GM19043 (cell line): ENCODE measurements around the gene EPB41L1.

ENCODE experiments used
- ATAC-seq: cut with Tn5 transposase; IDR thresholded peaks from one replicate; pipeline ENCODE4 v1.9.1; 2021; ENCODE audit warnings: low read depth; ENCODE audit not compliant: unreplicated experiment

Gene EPB41L1

DNA sequence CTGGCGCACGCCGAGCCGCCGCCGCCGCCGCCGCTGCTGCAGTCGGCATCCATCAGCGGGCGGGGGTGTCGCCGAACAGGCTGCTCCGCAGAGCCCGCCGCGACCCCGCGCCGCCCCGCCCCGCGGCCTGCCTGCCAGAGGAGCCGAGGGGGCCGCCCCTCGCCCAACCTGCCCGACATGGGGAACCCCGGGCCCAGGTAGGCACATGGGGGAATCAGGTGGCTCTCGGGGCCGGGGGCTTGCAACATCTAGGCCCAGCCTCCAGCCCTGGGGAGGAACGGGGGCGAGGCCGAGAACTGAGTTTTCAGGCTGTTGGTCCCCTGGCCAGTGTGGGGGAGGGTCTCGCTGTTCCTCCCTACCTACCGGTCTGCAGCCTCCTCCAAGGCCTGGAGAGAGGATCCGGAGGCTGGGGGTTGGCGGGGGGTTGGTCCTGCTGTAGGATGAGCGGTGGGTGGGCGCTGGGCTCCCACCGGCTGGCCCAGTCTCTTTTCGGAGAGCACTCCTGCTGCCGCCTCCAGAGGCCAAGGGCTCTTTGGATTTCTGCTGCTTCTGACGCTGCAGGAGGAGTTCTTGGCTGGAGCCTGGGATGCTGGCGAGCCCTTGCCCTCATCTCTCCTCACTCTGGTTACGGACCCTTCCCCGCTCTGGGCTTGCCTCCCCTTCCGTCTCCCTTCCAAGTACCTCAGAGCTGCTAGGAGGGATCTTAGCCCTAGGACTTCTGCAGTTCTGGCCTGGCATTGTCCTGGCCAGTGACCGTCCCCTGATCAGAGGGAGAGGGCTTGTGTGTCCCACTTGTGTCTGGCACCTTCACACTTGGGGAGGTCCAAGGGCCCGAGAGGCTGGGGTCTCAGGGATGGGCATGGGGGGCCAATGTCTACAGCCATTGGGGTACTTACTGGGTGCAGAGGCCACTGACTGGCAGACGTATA lies at the start of gene EPB41L1:
TSS of gene EPB41L1 (plus strand) at position 41 of the 929 bp plus-strand sequence. CDS start 19,038 bp downstream, outside the sequence.
- no peak for ATAC-seq

DNA sequence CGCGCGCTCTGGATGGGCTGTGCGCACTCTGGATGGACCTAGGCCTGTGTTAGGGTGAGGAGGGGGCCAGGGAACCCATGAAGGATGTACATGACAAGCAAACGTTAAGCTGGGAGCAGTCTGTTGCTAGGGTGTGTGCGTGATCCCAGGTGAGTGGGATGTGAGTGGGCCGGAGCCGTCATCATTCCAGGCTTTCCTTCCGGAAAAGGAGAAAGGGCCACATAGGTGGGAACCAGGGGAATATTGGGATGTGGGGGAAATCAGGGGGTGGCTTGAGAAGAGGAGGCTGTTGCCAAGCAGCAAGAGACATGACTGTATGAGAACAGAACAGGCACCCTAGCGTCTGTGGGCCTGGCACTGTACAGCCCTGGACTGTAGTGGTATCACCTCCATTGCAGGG lies 49.7 kb upstream of the EPB41L1 start:
- ATAC-seq = no peak

DNA sequence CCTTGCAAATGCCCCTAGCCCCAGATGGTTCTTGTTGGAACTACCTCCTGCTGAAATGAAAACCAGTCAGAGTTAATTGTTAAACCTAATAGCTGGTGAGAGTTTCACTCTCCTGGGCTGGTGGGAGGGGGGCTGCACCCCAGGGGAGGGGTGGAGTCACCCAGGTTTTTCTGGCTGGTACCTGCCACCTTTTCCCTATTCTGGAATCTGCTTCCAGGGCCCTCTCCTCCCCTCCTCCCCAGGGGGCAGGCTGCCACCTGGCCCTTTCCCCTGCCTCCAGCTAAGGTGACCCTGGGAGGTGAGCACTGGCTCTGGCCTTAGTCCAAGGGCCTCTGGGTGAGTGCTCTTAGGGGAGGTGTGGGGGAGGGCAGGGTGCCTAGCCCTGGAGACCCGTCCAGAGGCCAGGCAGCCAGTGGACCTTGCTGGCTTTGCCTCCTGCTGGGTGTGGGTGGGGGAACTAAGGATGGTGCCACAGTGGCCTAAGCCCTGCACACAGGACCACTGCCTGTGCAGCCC lies 48.8 kb upstream of the EPB41L1 start:
- no peak for ATAC-seq

DNA sequence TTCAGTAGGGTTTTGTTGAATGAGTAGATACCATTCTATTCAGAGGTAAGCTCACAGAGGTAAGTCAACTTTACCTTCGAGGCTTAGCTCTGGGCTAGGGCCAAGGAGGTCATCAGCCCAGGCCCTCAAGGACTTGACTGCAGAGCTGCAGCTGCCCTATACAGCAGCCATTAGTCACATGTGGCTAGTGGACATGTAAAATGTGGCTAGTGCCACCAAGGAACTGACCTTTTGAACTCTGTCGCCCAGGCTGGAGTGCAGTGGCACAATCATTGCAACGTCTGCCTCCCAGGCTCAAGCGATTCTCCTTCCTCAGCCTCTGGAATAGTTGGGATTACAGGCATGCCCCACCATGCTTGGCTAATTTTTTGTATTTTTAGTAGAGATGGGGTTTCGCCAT lies 47.9 kb upstream of the EPB41L1 start:
- no peak for ATAC-seq

DNA sequence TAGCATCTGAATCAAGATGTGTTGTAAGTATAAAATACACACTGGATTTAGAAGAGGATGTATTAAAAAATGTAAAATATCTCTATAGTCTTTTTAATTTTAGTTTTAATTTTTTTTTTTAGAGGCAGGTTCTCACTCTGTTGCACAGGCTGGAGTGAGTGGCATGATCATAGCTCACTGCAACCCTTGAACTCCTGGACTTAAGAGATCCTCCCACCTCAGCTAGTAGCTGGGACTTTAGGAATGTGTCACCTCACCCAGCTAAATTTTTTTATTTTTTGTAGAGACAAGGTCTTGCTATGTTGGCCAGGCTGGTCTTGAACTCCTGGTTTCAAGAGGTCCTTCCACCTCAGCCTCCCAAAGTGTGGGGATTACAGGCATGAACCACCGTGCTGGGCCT lies 46.7 kb upstream of the EPB41L1 start:
- no peak for ATAC-seq

DNA sequence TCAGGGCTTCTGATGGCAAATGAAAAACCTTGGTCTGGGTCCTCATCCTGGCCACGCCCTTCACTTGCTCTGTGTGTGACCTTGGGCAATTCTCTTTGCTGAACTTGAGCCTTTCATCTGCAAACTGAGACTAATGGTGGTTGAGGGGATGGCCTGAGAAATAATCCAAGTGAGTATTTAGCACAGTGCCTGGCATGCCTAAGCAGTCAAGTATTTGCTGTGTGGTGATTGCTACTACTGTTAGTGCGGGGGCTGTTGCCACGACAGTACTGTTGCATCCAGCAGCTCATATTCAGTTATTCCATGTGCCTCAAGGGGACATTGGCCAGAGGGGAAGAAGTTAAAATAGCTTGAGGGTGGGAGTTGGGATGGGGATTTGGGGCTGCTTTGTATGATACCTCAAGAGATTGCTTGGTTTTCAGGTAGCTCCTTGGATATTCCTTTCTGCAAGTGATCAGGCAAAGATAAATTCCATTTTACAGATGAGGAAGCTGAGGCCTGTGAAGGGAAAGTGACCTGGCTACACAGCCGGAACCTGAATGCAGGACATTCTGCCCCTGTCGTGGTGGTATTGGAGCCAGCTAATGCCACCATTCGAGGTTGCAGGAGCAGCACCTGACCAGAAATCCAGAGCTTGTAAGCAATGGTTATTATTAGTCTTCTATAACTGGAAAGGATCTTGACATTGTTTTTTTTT lies 45.1 kb upstream of the EPB41L1 start:
- no peak for ATAC-seq

DNA sequence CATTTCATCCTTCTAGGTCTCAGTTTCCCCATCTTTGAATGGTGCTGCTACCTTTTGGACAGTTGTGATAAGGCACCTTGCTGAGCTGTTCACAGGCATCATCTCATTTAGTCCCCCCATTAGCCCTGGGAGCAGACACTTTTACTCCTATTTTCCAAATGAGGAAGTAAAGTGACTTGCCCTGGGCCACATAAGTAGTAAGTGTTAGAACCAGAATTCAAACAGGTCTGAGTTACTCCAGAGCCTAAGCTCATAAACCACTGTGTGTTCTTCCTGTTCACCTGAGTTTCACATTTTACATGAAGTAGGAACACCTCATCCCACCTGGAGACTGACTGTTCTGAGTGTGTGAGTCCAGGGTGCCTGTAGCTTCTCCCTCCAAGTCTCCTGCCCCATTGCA lies 43.5 kb upstream of the EPB41L1 start:
- no peak for ATAC-seq

DNA sequence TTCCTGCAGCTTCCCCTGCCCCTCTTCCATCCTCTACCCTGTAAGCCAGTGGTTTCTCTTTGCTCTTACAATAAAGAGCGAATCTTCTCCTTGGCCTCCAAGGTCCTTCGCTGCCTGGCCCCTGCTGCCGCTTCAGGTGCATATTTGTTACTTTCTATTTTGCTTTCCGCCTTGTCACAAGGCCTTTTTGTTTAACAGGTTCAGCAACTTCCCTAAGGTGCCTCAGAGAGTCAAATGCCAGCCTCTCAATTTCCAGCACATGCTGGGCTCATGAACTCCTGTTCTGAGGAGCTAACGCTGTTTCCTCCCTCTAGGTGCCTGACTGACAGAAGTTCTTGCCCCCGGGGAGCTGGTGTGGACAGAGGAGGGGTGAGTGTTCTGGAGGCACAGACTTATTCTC lies 42.4 kb upstream of the EPB41L1 start:
- no peak for ATAC-seq

DNA sequence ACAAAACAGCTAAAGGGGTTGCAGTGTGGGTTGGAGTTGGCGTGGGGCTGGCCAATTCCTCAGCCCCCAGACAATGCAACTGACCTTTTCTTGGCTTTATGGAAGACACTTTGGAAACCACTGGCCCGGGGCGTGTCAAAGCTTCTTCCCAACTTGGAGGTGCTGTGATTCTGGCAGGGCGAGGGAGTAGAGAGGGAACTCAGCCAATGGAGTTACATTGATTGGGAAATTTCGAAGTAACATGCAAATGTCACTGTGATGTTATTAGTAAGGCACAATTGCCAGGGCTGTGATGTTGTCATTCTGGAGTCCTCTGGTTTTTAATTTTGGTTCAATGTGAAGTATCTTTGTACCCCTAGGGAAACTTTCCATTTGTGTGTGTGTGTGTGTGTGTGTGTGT lies 41.5 kb upstream of the EPB41L1 start:
- ATAC-seq = no peak

DNA sequence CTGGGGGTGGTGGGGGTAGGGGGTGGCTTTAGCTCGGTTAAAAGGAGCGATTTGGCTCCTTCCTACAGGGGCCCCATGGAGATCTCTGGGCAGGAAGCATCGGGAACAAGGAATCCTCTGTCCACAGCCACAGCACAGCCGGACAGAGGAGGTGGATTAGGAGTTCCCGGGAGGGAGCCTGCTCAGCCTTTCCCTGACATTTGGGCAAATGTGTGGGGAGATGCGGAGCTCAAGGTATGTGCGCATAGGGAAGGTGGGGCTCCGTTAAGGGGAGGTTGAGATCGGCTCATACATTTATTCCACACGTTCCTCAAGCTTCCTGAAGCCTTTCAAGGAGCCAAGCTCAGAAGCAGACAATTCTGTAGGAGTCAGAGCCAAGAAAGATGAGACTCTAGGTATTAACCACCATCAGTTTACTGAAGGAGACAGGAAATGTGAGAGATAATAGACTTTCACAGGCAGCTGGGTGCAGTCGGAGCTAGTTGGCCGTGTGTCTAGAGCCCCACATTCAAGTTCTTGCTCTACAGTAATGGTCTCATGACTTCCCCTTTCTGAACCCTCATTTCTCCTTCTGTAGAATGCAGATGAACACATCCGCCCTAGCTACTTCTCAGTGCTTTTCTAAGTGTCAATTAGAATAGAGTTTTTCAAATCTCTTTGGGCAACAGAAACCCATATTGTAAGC lies 40.8 kb upstream of the EPB41L1 start:
- no peak for ATAC-seq

DNA sequence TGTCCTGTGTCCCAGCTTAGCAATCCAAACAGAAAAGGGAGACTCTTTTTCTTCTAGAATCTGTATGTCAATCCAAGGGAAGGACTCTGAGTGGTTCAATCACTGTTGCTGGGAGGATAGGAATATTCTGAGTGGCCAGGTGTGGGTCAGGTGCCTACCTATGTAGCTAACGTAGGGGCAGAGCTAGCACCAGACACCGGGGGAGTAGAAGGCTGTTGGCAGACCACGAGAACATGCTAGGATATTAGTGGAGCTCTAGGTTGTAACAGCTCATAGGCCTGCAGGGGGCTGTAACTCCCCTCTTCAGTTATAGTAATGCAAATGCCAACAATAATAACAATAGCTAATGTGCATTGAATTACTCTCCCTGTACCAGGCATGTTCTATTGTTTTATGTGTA lies 39.8 kb upstream of the EPB41L1 start:
- no peak for ATAC-seq

DNA sequence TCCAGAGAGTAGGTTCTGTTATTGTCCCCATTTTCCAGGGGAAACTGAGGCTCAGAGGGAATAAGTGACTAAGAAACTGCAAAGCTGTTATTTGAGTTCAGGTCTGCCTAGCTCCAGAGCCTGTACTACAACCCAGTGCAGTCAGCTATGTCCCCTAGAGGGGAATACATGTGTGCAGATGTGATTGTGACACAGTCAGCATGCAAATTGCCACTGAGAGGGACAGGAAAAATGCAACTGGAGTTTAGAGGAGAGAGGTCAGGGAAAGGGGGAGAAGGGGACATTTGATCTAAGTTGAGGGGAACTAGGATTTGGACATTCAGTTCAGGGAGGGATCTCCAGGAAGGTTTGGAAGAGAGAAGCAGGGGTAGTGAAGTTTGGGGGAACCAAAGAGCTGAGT lies 38.6 kb upstream of the EPB41L1 start:
- ATAC-seq = no peak

DNA sequence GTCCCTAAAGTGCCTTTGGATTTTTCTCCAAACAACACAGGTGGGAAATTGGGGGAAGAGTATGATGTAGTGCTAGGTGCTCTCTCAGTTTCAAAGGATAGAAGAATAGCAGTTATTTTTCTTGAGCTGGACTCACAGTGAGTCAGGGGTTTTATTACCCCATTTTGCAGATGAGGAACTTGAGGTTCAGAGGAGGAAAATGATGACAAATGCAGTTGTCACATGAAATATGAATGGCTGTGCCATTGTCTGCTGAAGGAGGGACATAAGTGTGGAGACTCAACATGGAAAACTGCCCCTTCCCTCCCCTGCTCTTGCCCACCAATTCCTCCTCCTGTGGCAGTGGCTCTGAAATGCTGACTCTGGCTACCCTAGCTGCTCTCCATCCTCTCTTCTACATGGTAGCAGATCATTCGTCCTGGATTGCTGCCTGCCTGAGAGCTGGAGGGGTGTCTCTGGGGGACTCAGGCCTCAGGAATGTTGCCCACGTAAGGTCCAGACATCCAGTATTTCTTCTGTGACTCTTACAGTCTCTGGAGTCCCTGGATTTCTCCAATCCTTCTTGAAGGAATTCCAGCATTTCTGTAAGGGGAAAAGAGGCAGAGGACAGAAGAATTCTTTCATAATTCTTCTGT lies 37.6 kb upstream of the EPB41L1 start:
- ATAC-seq = no peak

DNA sequence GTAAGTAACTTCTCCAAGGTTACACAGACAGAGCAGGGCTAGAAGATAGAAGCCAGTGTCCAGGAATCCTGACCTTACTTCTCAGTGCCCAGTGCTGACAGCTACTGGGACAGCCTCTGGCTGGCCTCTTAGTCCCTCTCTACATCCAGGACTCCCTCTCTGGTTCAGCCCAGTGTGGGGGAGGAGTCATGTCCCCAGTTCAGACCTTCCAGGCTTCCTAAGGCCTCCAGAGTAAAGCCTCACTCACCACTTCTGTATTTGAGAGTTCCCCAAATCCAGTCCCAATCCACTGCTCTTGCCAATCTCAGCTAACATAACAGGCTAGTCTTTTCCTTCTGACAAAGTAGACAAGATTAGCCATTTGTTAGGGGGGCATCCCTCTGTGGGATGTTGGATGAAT lies 36.9 kb upstream of the EPB41L1 start:
- ATAC-seq = no peak

DNA sequence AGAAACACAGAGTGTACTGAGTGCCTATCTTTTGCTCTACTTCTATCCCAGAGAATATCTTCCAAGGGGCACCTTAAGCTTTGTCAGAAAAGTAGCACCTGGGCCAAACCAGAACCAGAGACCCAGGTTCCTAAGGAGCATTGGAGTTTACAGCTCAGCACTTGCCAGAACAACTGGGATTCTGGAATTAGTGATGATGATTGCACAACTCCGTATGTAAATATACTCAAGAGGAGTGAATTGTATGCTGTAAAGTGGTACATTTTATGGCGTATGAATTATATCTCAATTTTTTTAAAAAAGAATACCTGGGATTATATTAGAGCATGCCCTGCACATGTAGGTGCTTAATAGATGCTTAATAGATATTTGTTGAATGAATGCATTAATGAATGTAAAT lies 36.2 kb upstream of the EPB41L1 start:
- ATAC-seq = no peak

DNA sequence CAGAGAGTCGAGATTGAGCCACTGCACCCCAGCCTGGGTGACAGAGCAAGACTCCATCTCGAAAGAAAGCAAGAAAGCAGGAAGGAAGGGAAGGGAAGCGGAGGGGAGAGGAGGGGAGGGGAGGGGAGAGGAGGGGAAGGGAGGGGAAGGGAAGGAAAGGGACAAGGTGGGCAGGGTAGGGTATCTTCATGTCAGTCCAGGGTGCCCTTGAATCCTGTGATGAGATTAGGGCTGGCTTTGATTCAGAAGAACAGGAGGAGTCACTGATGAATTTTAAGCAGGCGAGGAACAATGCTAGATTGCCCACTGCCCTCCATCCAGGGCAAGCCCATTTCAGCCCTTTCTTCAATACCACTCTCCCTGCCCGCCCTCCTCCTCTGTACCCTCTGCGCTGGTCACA lies 35.0 kb upstream of the EPB41L1 start:
- no peak for ATAC-seq

DNA sequence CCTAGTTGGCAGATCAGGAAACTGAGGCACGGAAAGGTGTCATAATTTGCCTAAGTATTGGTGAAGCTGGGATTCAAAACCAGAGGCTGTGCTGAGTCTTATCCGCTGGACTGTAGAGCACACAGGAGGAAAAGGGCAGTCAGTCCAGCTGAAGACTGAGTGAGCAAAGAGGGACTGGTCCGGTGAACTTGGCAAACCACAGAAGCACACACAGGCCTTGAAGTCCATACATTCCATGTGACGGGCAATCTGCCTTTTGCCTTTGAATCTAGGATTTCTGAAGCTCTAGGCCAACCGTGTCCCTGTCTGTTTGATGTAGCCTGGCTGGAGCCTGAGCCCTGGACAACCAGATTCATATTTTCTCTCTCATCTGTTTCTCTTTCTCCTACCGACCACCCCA lies 34.3 kb upstream of the EPB41L1 start:
- no peak for ATAC-seq

DNA sequence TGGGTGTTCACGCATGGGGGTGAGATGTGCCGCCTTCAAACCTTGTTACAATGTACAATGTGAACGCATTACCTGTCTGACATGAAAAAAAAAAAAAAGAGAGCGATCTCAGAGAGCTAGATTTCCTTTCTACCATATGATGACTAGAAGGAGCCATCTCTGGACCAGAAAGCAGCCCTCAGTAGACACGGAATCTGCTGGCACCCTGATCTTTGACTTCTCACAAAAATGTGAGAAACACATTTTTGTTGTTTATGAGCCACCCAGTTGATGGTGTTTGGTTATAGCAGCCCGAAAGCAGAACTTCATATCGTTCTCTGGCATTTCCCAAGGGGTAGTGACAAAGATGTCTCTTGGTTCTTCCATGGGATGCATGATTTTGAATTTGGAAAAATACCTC lies 33.5 kb upstream of the EPB41L1 start:
- ATAC-seq = no peak

DNA sequence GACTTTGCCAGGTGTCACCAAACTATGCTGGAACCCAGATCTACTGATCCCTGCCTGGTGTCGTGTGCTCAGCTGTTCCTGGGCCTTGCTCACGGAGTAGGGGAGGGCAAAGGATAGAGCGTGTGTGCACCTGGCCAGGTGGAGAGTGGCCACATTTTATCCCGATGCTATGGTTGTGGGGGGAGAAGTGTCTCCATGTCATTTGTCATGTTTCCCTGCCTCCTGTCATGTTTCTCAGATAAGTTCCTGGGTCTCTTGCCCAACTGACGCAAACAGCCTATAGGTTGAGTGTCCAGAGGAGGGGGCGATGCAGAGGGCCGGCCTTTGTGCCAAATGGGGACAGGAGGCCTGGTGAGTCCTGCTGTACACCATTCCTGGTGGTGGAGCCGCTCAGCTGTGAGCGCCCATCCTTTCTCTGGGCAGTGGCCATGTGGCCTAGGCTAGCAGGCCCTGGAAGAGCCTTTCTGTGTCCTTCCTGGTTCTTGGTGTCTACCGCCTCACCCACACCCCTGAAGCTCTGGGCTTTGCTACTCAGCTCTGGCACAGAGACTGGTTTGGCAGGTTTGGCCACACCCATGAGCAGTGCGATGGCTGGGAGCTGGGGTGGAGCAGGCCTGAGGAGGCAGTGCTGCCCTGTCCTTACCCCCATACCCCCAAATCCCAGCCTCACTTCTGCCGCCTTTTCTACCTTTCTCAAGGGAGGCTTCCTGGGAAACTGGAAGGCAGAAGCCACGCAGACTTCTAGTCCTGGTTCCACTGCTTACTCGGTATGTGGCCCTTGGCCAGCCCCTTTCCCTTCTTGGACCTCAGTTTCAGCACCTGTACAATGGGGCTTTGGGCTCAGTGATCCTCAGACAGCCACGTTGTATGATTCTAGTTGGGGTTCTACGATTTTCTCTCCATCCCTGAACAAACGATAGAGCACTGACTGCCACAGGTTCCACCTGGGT lies 32.3 kb upstream of the EPB41L1 start:
- no peak for ATAC-seq

DNA sequence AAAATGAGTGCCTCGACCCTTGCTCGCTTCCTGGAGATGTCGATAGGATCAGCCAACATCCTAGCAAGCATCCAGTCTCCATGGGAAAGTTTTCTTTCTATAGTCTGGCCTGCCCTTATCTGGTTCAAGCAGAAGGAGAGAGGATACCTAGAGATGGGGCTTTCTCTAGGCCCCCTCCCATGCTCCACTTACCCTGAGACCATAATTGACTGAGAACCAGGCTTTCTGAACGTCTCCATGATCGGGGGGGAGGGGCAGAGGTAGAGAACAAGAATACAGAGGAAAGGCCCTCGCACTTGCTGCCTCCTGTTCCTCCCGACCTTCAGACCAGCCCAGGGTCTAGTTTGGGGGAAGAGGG lies 31.6 kb upstream of the EPB41L1 start:
- ATAC-seq = no peak
